CD4-positive, alpha-beta T cell (primary cell): ENCODE results near the gene SFT2D3. TPM values are rescaled to one million over a fixed set of nuclear protein-coding genes. Genes with fewer than 3 reads are reported as not detected.

Experiments
- ATAC-seq: fragments of 200-7000 bp; cut with Tn5 transposase; one replicate; pipeline ENCODE4 v1.10.0; 2022; ENCODE audit warnings: mild to moderate bottlenecking; ENCODE audit not compliant: poor library complexity
- CTCF ChIA-PET: fragments of 350-600 bp; sonication (Branson Sonifier 250); formaldehyde crosslinking; loops from one replicate; lab custom pipeline; 2021; ENCODE audit warnings: antibody characterized with exemption, inconsistent platforms; lab: Charles Lee
- POLR2A ChIA-PET: fragments of 350-600 bp; sonication (Branson Sonifier 250); formaldehyde crosslinking; loops from one replicate; lab custom pipeline; 2021; ENCODE audit warnings: antibody characterized with exemption, inconsistent platforms; lab: Charles Lee
- DNase-seq, 14 experiments: peaks; one replicate each; pipeline ENCODE4 v3.0.0-alpha.2; 2013 to 2020; ENCODE audit warnings: mixed read lengths in 2 of 14
- H3K27ac ChIP-seq, 2 donors: one replicate each; pipeline versions ENCODE4 v1.5.1 to v1.7.0; 2013; ENCODE audit warnings: low read length in 2 of 2, low read depth in 1 of 2, mild to moderate bottlenecking in 1 of 2
- H3K27me3 ChIP-seq, 2 experiments: 1 replicate in 1 of 2; 2 replicates in 1 of 2; pipeline versions ENCODE4 v1.6.1 to v1.7.0; 2013; ENCODE audit warnings: low read length in 2 of 2, control low read depth in 1 of 2, mild to moderate bottlenecking in 1 of 2, moderate library complexity in 1 of 2; ENCODE audit not compliant: insufficient read depth in 2 of 2, control insufficient read depth in 1 of 2
- H3K36me3 ChIP-seq: one replicate; pipeline ENCODE4 v1.6.1; 2013; ENCODE audit warnings: low read length, control low read depth; ENCODE audit not compliant: insufficient read depth
- H3K4me1 ChIP-seq: one replicate; pipeline ENCODE4 v1.6.1; 2013; ENCODE audit warnings: low read length, control low read depth; ENCODE audit not compliant: insufficient read depth
- H3K4me3 ChIP-seq: one replicate; pipeline ENCODE4 v1.5.1; 2013; ENCODE audit warnings: mild to moderate bottlenecking, low read length, moderate library complexity
- H3K9me3 ChIP-seq, 2 experiments: 1 replicate in 1 of 2; 2 replicates in 1 of 2; pipeline versions ENCODE4 v1.6.1 to v1.7.0; 2013; ENCODE audit warnings: low read length in 2 of 2, mild to moderate bottlenecking in 2 of 2, control low read depth in 1 of 2, moderate library complexity in 1 of 2; ENCODE audit not compliant: control insufficient read depth in 1 of 2, insufficient read depth in 1 of 2
- H3K27ac Mint-ChIP-seq: one replicate; pipeline ENCODE4 v1.8.0; 2020; ENCODE audit warnings: mixed read lengths
- H3K27me3 Mint-ChIP-seq: one replicate; pipeline ENCODE4 v1.8.0; 2021; ENCODE audit warnings: mixed read lengths
- H3K36me3 Mint-ChIP-seq: one replicate; pipeline ENCODE4 v1.8.0; 2021; ENCODE audit warnings: low read depth, mixed read lengths
- H3K4me1 Mint-ChIP-seq: one replicate; pipeline ENCODE4 v1.8.0; 2021; ENCODE audit warnings: low read depth, mixed read lengths
- H3K4me3 Mint-ChIP-seq: one replicate; pipeline ENCODE4 v1.8.0; 2020; ENCODE audit warnings: mild to moderate bottlenecking, mixed read lengths
- H3K9me3 Mint-ChIP-seq: one replicate; pipeline ENCODE4 v1.8.0; 2020; ENCODE audit warnings: mixed read lengths
- intact Hi-C, 2 experiments: fragments of 100-400 bp; cut with DNase I in 1 of 2; cut with micrococcal nuclease in 1 of 2; formaldehyde crosslinking; loops; one replicate each; pipeline versions ENCODE4 v1.15.1 to v1.9.0; 2023 to 2025; cut with DNase I, micrococcal nuclease
- total RNA-seq, 174 experiments: library from RNA in 2 of 174; stranded (reverse) in 2 of 174; gene quantifications; one replicate each; pipeline ENCODE4 v1.2.3 and lab custom pipeline; 2021 to 2026
- TF ChIP-seq, protein P1 (sequence below): fragments of 200-600 bp; IDR thresholded peaks from one replicate; pipeline ENCODE4 v1.8.0; 2022; ENCODE audit warnings: antibody characterized with exemption, mild to moderate bottlenecking

The SFT2D3 gene
- total RNA-seq, 2 experiments from 2014 or later, result 8.5 to 8.9 TPM

- H3K36me3 ChIP-seq, result peaks cover 5% of the 10 kb centered on the region
- no peak for ATAC-seq
- H3K4me1 Mint-ChIP-seq, result peaks cover 18% of the 10 kb centered on the region
- TF ChIP-seq, protein P1, sequence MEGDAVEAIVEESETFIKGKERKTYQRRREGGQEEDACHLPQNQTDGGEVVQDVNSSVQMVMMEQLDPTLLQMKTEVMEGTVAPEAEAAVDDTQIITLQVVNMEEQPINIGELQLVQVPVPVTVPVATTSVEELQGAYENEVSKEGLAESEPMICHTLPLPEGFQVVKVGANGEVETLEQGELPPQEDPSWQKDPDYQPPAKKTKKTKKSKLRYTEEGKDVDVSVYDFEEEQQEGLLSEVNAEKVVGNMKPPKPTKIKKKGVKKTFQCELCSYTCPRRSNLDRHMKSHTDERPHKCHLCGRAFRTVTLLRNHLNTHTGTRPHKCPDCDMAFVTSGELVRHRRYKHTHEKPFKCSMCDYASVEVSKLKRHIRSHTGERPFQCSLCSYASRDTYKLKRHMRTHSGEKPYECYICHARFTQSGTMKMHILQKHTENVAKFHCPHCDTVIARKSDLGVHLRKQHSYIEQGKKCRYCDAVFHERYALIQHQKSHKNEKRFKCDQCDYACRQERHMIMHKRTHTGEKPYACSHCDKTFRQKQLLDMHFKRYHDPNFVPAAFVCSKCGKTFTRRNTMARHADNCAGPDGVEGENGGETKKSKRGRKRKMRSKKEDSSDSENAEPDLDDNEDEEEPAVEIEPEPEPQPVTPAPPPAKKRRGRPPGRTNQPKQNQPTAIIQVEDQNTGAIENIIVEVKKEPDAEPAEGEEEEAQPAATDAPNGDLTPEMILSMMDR, result no peak
- no peaks in the 10 kb centered on the region for H3K4me1 ChIP-seq
- H3K9me3 ChIP-seq, result no peaks in the 10 kb centered on the region
- H3K36me3 Mint-ChIP-seq, result peaks cover 43% of the 10 kb centered on the region
- intact Hi-C loops, result no loop called here
- no peak overlapping the region for H3K4me3 Mint-ChIP-seq
- no peaks in the 10 kb centered on the region for H3K9me3 Mint-ChIP-seq
- no peaks in the 10 kb centered on the region for H3K27me3 Mint-ChIP-seq
- no peak for DNase-seq
- H3K4me3 ChIP-seq, result no peak overlapping the region
- H3K27ac ChIP-seq, result no peak overlapping the region
- no peak overlapping the region for H3K27ac Mint-ChIP-seq
- POLR2A ChIA-PET, result no interaction called here
- CTCF ChIA-PET, result no interaction called here
- no peaks in the 10 kb centered on the region for H3K27me3 ChIP-seq
Measured at GRCh38 chr2:127735537-127736399, 34.5 kb downstream of the SFT2D3 start.

DNA sequence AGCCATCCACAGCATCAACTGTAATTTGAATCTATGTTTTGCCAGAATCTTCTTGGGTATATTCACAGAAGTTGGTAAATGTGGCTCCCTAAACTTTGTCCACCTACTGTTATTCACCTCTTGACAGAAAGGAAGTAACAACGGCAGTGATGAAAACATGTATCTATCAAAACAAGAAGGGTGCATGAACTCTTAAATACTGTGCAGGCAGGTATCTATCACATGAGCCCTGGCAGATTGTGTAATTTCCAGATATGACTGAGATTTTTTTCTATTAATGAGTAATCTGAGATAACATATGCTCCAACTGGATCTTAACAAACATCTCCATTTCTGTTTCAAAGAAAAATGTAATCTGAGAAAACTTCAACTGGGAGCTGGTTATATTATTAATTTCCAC, 36.6 kb downstream of the SFT2D3 start:
- ATAC-seq (no peak), DNase-seq (no peak)
- peaks cover 21% of the 10 kb centered on the region for H3K4me1 Mint-ChIP-seq
- ChIA-PET CTCF (no interaction called here), POLR2A (interaction anchor here (1.0 kb wide), 1 partner anchor 36 kb away, joined by 3 read pairs; no protein-coding TSS in a partner anchor)
- H3K36me3 ChIP-seq, result peaks cover 5% of the 10 kb centered on the region
- no peaks in the 10 kb centered on the region for H3K27me3 ChIP-seq
- no peaks in the 10 kb centered on the region for H3K9me3 ChIP-seq
- intact Hi-C loops, result no loop called here
- H3K27me3 Mint-ChIP-seq, result no peaks in the 10 kb centered on the region
- no peak overlapping the region for H3K4me3 Mint-ChIP-seq
- no peaks in the 10 kb centered on the region for H3K9me3 Mint-ChIP-seq
- no peak overlapping the region for H3K27ac ChIP-seq
- H3K27ac Mint-ChIP-seq, result no peak overlapping the region
- H3K36me3 Mint-ChIP-seq, result peaks cover 54% of the 10 kb centered on the region
- H3K4me3 ChIP-seq, result no peak overlapping the region
- H3K4me1 ChIP-seq, result no peaks in the 10 kb centered on the region
- TF ChIP-seq, protein P1, result no peak

DNA sequence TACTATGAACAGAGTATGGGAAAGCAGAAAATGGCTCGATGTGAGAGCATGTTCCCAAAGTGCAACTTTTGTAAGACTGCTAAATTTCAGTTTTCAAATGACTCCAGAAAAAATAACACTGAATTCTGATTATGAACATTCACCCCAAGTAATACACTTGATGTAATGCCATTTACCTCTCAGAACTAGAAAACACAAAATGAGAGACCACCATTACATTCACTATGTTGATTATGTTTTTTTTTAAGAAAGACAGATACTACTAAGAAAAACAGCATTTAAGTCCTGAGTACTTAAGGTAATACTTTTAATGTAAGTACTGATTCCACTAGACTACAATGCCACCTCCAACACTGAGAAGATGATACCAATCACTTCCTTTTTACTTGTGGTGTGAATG, 38.5 kb downstream of the SFT2D3 start:
- H3K27me3 ChIP-seq, result no peaks in the 10 kb centered on the region
- Mint-ChIP-seq H3K27me3 (no peaks in the 10 kb centered on the region), H3K27ac (no peak overlapping the region), H3K9me3 (no peaks in the 10 kb centered on the region), H3K4me1 (peaks cover 26% of the 10 kb centered on the region), H3K4me3 (no peak overlapping the region), H3K36me3 (peaks cover 73% of the 10 kb centered on the region)
- ATAC-seq (no peak), DNase-seq (no peak)
- POLR2A ChIA-PET, result interaction anchor here (1.8 kb wide), 1 partner anchor 38 kb away, joined by 4 read pairs; the partner anchor contains the start of gene SFT2D3
- H3K27ac ChIP-seq, result no peak overlapping the region
- H3K36me3 ChIP-seq, result peaks cover 11% of the 10 kb centered on the region
- H3K9me3 ChIP-seq, result no peaks in the 10 kb centered on the region
- CTCF ChIA-PET, result no interaction called here
- TF ChIP-seq, protein P1, result no peak
- H3K4me3 ChIP-seq, result no peak overlapping the region
- no peaks in the 10 kb centered on the region for H3K4me1 ChIP-seq
- intact Hi-C loops, result no loop called here
